ENCODE measurements around the gene ZBTB38.
A peak's percentile ranks its signal among the peaks of the same experiment; 100 is the strongest.

Gene ZBTB38

DNA sequence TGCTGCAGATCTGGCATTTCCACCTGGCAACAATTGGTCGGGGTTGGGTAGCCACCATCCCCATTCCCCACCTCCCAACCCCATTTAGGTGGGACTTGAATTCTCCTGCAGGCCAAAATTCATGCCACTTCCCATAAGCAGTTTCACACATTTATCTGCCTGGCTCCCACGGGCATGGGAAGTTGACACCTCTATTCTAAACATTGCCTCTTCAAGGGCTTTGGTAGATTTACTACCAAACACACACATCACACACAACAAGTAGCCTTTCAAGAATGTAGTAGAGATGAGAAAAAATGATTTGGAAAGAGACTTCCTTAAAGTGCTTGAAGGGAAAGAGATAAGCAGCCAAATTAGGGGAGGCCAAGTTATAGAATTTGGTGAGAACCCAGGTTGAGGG lies 30.9 kb downstream of the ZBTB38 start:
- no peaks in the 10 kb centered on the region for H3K27me3 ChIP-seq
- TF ChIP-seq, protein P1, sequence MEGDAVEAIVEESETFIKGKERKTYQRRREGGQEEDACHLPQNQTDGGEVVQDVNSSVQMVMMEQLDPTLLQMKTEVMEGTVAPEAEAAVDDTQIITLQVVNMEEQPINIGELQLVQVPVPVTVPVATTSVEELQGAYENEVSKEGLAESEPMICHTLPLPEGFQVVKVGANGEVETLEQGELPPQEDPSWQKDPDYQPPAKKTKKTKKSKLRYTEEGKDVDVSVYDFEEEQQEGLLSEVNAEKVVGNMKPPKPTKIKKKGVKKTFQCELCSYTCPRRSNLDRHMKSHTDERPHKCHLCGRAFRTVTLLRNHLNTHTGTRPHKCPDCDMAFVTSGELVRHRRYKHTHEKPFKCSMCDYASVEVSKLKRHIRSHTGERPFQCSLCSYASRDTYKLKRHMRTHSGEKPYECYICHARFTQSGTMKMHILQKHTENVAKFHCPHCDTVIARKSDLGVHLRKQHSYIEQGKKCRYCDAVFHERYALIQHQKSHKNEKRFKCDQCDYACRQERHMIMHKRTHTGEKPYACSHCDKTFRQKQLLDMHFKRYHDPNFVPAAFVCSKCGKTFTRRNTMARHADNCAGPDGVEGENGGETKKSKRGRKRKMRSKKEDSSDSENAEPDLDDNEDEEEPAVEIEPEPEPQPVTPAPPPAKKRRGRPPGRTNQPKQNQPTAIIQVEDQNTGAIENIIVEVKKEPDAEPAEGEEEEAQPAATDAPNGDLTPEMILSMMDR (IDR thresholded peaks at IDR 0.05; ENCODE audit: low read depth, low read length), result no peak
- H3K9me3 ChIP-seq, result no peaks in the 10 kb centered on the region
- no peaks in the 10 kb centered on the region; the same call in 1 of the 2 replicates for H3K36me3 ChIP-seq
- H3K4me3 ChIP-seq (ENCODE audit: low read depth, low read length), result no peak overlapping the region
- H3K4me1 ChIP-seq, result no peaks in the 10 kb centered on the region; the same call in 1 of the 2 replicates
- DNase-seq, result no peak

DNA sequence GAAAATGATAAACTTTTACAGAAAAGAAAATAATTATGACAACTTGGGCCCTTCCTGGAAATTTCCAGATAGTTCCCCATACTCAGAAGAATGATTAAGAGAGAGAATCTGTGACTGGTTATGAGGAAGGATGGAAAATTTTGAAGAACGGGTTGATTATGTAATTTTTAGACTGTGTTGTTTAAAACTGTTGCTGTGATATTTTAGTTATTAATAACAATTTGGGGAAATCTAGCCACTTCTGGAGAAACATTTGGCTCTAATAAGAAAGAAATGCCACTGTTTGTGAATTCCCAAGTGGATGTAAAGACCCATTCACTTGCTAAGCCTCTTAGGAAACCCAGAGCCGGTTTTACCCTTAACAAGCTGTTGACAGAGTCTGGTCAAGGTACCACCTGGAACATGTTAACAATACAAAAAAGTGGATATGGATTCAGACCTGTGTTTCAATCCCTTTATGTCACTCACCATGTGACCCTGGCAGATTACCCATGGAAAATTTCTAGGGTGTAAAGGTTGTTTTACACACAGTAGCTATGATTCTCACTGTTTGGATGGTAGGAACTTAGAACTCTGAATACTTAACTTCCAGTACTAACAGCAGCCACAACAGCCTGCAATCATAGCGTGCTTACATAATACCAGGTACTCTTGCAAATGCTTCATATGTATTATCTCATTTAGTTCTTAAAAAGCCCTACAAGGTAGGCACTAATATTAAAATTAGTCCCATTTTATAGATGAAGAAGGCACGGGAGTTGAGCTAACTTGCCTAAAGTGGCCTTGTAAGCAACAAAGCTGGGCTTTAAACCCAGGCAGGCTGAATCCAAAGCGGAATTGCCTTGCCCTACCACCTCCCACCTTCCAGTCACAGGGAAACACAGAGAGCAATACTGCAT lies 32.0 kb downstream of the ZBTB38 start:
- Histone ChIP-seq H3K27me3 (no peaks in the 10 kb centered on the region), H3K4me3 (ENCODE audit: low read depth, low read length) (no peak overlapping the region), H3K36me3 (no peaks in the 10 kb centered on the region; the same call in 1 of the 2 replicates), H3K4me1 (no peaks in the 10 kb centered on the region; the same call in 1 of the 2 replicates), H3K9me3 (no peaks in the 10 kb centered on the region)
- DNase-seq, result no peak
- TF ChIP-seq, protein P1 (IDR thresholded peaks at IDR 0.05; ENCODE audit: low read depth, low read length), result no peak

DNA sequence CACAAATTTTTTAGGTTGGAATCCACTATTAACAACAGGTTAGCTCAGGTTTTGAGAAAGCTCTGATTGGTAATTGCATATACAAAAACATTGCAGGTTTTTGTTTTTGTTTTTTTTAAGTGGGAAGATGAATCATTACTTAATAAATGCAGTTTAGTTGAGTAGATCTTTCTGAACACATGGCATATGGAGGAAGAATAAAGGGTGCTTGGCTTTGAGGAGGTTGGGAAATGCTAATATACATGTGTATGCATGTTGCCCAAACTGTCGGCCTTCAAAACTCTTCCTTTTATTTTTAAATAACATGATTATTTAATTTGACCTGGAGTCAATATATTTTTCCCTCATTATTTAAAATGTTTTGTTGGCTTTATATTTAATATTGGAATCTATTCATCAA lies 32.8 kb downstream of the ZBTB38 start:
- H3K27me3 ChIP-seq, result no peaks in the 10 kb centered on the region
- H3K9me3 ChIP-seq, result no peaks in the 10 kb centered on the region
- no peak for DNase-seq
- no peaks in the 10 kb centered on the region; the same call in 1 of the 2 replicates for H3K4me1 ChIP-seq
- no peaks in the 10 kb centered on the region; the same call in 1 of the 2 replicates for H3K36me3 ChIP-seq
- TF ChIP-seq, protein P1 (IDR thresholded peaks at IDR 0.05; ENCODE audit: low read depth, low read length), result no peak
- H3K4me3 ChIP-seq (ENCODE audit: low read depth, low read length), result no peak overlapping the region

DNA sequence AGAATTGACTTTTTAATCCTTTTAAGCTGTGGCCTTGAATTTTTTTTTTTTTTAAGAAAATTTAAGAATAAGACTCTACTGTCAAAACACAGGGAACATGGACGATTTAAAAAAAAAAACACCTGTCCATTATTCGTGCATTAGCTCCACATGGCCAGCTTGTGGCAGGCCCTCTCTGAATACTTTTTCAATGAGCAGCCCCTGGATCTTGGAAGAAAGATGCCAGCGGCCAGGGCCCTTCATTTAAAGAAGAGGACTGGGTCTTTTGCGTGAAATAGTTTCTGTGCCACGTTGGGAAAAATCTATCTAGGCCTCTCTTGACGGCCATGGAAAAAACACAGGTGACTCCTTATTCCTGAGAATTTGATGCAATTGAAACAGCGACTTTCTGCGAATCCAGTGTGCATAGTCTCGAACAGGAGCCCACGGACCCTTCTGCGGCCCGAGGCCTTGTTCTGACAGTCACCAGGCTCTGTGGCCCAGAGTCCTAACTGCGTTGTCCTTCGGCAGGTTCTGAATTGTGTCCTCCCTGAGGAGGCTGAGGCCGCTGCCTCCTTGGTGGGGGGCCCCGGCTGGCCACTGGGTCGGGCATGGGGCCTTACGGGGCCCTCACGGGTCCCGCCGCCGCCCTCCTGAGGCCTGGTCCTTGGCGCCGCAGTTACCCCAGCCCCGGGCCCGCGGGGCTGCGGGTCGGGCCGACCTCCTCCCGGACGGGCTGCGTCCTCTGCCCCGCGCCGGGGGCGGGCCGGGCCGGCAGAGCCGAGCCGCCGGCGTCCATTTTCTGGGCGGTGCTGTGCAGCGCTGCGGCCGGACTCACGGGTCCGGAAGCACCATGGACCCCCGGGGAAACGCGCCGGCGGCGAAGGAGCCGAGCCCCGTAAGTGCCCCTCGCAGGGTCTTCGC lies 33.5 kb downstream of the ZBTB38 start:
- Histone ChIP-seq H3K27me3 (no peaks in the 10 kb centered on the region), H3K4me1 (no peaks in the 10 kb centered on the region; the same call in 1 of the 2 replicates), H3K9me3 (no peaks in the 10 kb centered on the region), H3K4me3 (ENCODE audit: low read depth, low read length) (peak overlapping the region; percentile 73), H3K36me3 (no peaks in the 10 kb centered on the region; the same call in 1 of the 2 replicates)
- DNase-seq, result peak; percentile 53
- TF ChIP-seq, protein P1 (IDR thresholded peaks at IDR 0.05; ENCODE audit: low read depth, low read length), result no peak

DNA sequence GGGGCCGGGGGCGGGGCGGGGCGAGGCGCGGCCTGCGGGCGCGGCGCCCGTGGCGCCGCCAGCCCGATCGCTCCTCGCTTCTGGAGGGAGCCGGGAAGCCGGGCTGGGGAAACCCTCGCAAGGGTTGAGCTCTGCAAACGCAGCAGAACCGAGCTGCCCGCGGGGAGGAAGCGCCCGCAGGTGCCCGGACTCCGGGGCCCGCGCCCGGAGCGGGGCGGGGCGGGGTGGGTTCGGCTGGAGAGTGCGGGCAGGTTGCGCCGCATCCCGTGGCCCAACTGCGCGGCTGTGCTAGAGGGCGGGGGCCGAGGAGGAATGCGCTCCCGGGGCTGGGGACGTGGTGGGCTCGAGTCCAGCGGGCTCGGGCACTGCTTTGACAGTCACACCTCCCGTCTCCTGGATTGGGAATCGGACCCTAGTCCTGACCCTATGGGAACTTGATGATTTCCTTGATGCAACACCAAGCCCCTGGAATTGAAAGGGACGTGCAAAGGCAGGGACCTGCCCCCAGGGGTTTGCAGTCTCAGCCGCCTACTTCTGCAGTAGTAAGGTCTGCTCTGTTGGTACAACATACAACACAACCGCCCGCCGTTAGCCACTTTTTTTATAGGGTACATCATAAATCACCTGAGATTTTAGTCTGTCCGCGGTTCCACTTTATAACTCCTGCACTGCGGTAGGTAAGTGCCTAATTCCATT lies 34.3 kb downstream of the ZBTB38 start:
- no peaks in the 10 kb centered on the region; the same call in 1 of the 2 replicates for H3K4me1 ChIP-seq
- peak; percentile 55 for DNase-seq
- TF ChIP-seq, protein P1 (IDR thresholded peaks at IDR 0.05; ENCODE audit: low read depth, low read length), result no peak

More for the DNA sequence above, 34.3 kb downstream of the ZBTB38 start:
- Histone ChIP-seq H3K27me3 (no peaks in the 10 kb centered on the region), H3K9me3 (no peaks in the 10 kb centered on the region), H3K36me3 (no peaks in the 10 kb centered on the region), H3K4me3 (ENCODE audit: low read depth, low read length) (peak overlapping the region; percentile 73)
